DND-41 (cell line): ENCODE data around the gene C17orf50.

Experiments used
- ATAC-seq: fragments of 200-7000 bp; cut with Tn5 transposase; 3 replicates; pipeline ENCODE4 v1.9.1; 2021; ENCODE audit warnings: low read depth; ENCODE audit not compliant: insufficient read depth
- DNase-seq: peaks from one replicate; pipeline ENCODE4 v3.0.0-alpha.2; 2020
- H2AFZ ChIP-seq: 2 replicates; pipeline ENCODE4 v1.6.0; 2012; ENCODE audit warnings: low read depth, low read length
- H3K27ac ChIP-seq: 2 replicates; pipeline ENCODE4 v1.5.1; 2012; ENCODE audit warnings: low read length, inconsistent platforms
- H3K27me3 ChIP-seq: fragments of 200-600 bp; sonication (generic); 2 replicates; pipeline ENCODE4 v1.6.0; 2012; ENCODE audit warnings: low read length, mild to moderate bottlenecking, inconsistent platforms; ENCODE audit not compliant: insufficient read depth, poor library complexity
- H3K36me3 ChIP-seq: 2 replicates; pipeline ENCODE4 v1.5.1; 2012; ENCODE audit warnings: low read length, inconsistent platforms; ENCODE audit not compliant: insufficient read depth
- H3K4me1 ChIP-seq: 2 replicates; pipeline ENCODE4 v1.5.1; 2012; ENCODE audit warnings: mild to moderate bottlenecking, low read length; ENCODE audit not compliant: insufficient read depth
- H3K4me2 ChIP-seq: 2 replicates; pipeline ENCODE4 v1.6.0; 2012; ENCODE audit warnings: mild to moderate bottlenecking, moderate library complexity, low read length, inconsistent platforms; ENCODE audit not compliant: insufficient read depth
- H3K4me3 ChIP-seq, 2 experiments: fragments of 200-600 bp in 1 of 2; shearing (Covaris generic) in 1 of 2; 2 replicates each; pipeline ENCODE4 v1.5.1; 2012 to 2016; ENCODE audit warnings: inconsistent platforms in 2 of 2, low read length in 2 of 2, mild to moderate bottlenecking in 2 of 2, low read depth in 1 of 2, moderate library complexity in 1 of 2
- H3K79me2 ChIP-seq: 2 replicates; pipeline ENCODE4 v1.6.0; 2012; ENCODE audit warnings: low read length, inconsistent platforms; ENCODE audit not compliant: insufficient read depth
- H3K9ac ChIP-seq: 2 replicates; pipeline ENCODE4 v1.6.0; 2012; ENCODE audit warnings: low read depth, mild to moderate bottlenecking, inconsistent platforms, low read length, moderate library complexity
- H3K9me3 ChIP-seq: 2 replicates; pipeline ENCODE4 v1.5.1; 2012; ENCODE audit warnings: low read length, moderate library complexity, mild to moderate bottlenecking, inconsistent platforms; ENCODE audit not compliant: insufficient read depth, severe bottlenecking
- H4K20me1 ChIP-seq: 2 replicates; pipeline ENCODE4 v1.6.0; 2012; ENCODE audit warnings: low read length; ENCODE audit not compliant: insufficient read depth
- CTCF ChIP-seq: IDR thresholded peaks from 2 replicates; pipeline ENCODE4 v1.5.1; 2012; ENCODE audit warnings: borderline replicate concordance, low read length, moderate library complexity, mild to moderate bottlenecking; ENCODE audit not compliant: poor library complexity, severe bottlenecking; ENCODE audit errors: extremely low read depth
- EZH2 ChIP-seq: IDR thresholded peaks from 3 replicates; pipeline ENCODE4 v1.6.1; 2012; ENCODE audit warnings: borderline replicate concordance, low read depth, mild to moderate bottlenecking, moderate library complexity, low read length, inconsistent platforms; ENCODE audit not compliant: severe bottlenecking

Gene C17orf50

GRCh38 chr17:35742496-35742895 lies 18.2 kb upstream of the C17orf50 start:
- no peaks in the 10 kb centered on the region for H3K79me2 ChIP-seq
- H3K27me3 ChIP-seq: no peaks in the 10 kb centered on the region
- H3K9ac ChIP-seq: no peak overlapping the region
- ATAC-seq (no peak), DNase-seq (no peak)
- TF ChIP-seq EZH2 (no peak), CTCF (no peak)
- no peak overlapping the region for H3K4me2 ChIP-seq
- no peak overlapping the region for H2AFZ ChIP-seq
- no peak overlapping the region for H3K27ac ChIP-seq
- no peaks in the 10 kb centered on the region for H3K36me3 ChIP-seq
- no peaks in the 10 kb centered on the region for H3K9me3 ChIP-seq
- H3K4me3 ChIP-seq: no peak overlapping the region
- H4K20me1 ChIP-seq: peaks cover 9% of the 10 kb centered on the region; the same call in 1 of the 2 replicates
- H3K4me1 ChIP-seq: no peaks in the 10 kb centered on the region

- H3K4me3 ChIP-seq: no peak overlapping the region
- H3K4me2 ChIP-seq: no peak overlapping the region
- no peaks in the 10 kb centered on the region for H3K36me3 ChIP-seq
- H3K79me2 ChIP-seq: no peaks in the 10 kb centered on the region
- no peaks in the 10 kb centered on the region for H3K9me3 ChIP-seq
- no peak for TF ChIP-seq EZH2
- TF ChIP-seq CTCF: no peak
- H3K4me1 ChIP-seq: no peaks in the 10 kb centered on the region
- ATAC-seq (no peak), DNase-seq (no peak)
- H2AFZ ChIP-seq: no peak overlapping the region
- peaks cover 9% of the 10 kb centered on the region; the same call in 1 of the 2 replicates for H4K20me1 ChIP-seq
- no peaks in the 10 kb centered on the region for H3K27me3 ChIP-seq
- no peak overlapping the region for H3K9ac ChIP-seq
- no peak overlapping the region for H3K27ac ChIP-seq
These were observed 17.7 kb upstream of the C17orf50 start for GRCh38 chr17:35742896-35743477.

- Histone ChIP-seq H3K79me2 (no peaks in the 10 kb centered on the region), H3K9me3 (no peaks in the 10 kb centered on the region), H3K36me3 (no peaks in the 10 kb centered on the region), H3K4me2 (no peak overlapping the region), H3K4me3 (no peak overlapping the region), H4K20me1 (peaks cover 9% of the 10 kb centered on the region), H3K4me1 (no peaks in the 10 kb centered on the region), H3K27ac (no peak overlapping the region), H3K9ac (no peak overlapping the region), H2AFZ (no peak overlapping the region), H3K27me3 (peaks cover 3% of the 10 kb centered on the region)
- TF ChIP-seq EZH2: no peak
- no peak for TF ChIP-seq CTCF
- ATAC-seq (peak; percentile 60), DNase-seq (peak; percentile 68)
These were observed 16.9 kb upstream of the C17orf50 start for GRCh38 chr17:35743626-35744328.
